GM18861 (cell line): Measurements from ENCODE around the gene AASDHPPT.
A peak's percentile ranks its signal among the peaks of the same experiment; 100 is the strongest.
"Not testable (repeated sequence)": the region's sequence is repeated elsewhere in the genome, so short reads cannot be mapped to it uniquely, and the experiment has no call there.

ENCODE experiments used
- ATAC-seq: cut with Tn5 transposase; IDR thresholded peaks from one replicate; pipeline ENCODE4 v1.9.1; 2021; ENCODE audit not compliant: unreplicated experiment

AASDHPPT gene

GRCh38 chr11:106077609-106078455, at the start of gene AASDHPPT:
TSS of gene AASDHPPT (plus strand) at chr11:106077662. CDS start at chr11:106077711, 49 bp downstream.
- ATAC-seq, result peak; percentile 8

- ATAC-seq, result no peak
Observed at GRCh38 chr11:106030609-106031008, 46.9 kb upstream of the AASDHPPT start.

- ATAC-seq, result no peak
Observed at GRCh38 chr11:106031202-106031810, 46.2 kb upstream of the AASDHPPT start.

GRCh38 chr11:106031936-106032335, 45.5 kb upstream of the AASDHPPT start:
- no peak for ATAC-seq

GRCh38 chr11:106032861-106033260, 44.6 kb upstream of the AASDHPPT start:
- ATAC-seq, result no peak

GRCh38 chr11:106043540-106043939, 33.9 kb upstream of the AASDHPPT start:
- no peak for ATAC-seq

- no peak for ATAC-seq
Observed at GRCh38 chr11:106047631-106048030, 29.8 kb upstream of the AASDHPPT start.

GRCh38 chr11:106049727-106050476, 27.6 kb upstream of the AASDHPPT start:
- no peak for ATAC-seq

GRCh38 chr11:106051103-106051502, 26.4 kb upstream of the AASDHPPT start:
- no peak for ATAC-seq

- not testable (repeated sequence) for ATAC-seq
Observed at GRCh38 chr11:106058377-106058776, 19.1 kb upstream of the AASDHPPT start.

- ATAC-seq, result no peak
Observed at GRCh38 chr11:106059617-106060016, 17.8 kb upstream of the AASDHPPT start.

- ATAC-seq, result peak; percentile 53
Observed at GRCh38 chr11:106061249-106061784, 16.1 kb upstream of the AASDHPPT start.

- ATAC-seq, result no peak
Observed at GRCh38 chr11:106061954-106062949, 15.2 kb upstream of the AASDHPPT start.

- peak; percentile 65 for ATAC-seq
Observed at GRCh38 chr11:106063009-106063408, 14.5 kb upstream of the AASDHPPT start.

GRCh38 chr11:106070606-106071005, 6.9 kb upstream of the AASDHPPT start:
- ATAC-seq, result no peak

- ATAC-seq, result no peak
Observed at GRCh38 chr11:106072804-106073203, 4.7 kb upstream of the AASDHPPT start.

GRCh38 chr11:106076171-106076918, 1.1 kb upstream of the AASDHPPT start:
- ATAC-seq, result peak; percentile 0

- ATAC-seq, result peak; percentile 94
Observed at GRCh38 chr11:106076919-106077608, 398 bp upstream of the AASDHPPT start, which contains the start of gene KBTBD3. TSS of gene KBTBD3 (minus strand) at chr11:106077347. CDS start at chr11:106059097, 18,250 bp downstream.

GRCh38 chr11:106082096-106082495, 4.6 kb downstream of the AASDHPPT start:
- no peak for ATAC-seq
